ENCODE data around the gene GOLGA1.
"Not testable (repeated sequence)": the region's sequence is repeated elsewhere in the genome, so short reads cannot be mapped to it uniquely, and the experiment has no call there.

GOLGA1 gene

DNA sequence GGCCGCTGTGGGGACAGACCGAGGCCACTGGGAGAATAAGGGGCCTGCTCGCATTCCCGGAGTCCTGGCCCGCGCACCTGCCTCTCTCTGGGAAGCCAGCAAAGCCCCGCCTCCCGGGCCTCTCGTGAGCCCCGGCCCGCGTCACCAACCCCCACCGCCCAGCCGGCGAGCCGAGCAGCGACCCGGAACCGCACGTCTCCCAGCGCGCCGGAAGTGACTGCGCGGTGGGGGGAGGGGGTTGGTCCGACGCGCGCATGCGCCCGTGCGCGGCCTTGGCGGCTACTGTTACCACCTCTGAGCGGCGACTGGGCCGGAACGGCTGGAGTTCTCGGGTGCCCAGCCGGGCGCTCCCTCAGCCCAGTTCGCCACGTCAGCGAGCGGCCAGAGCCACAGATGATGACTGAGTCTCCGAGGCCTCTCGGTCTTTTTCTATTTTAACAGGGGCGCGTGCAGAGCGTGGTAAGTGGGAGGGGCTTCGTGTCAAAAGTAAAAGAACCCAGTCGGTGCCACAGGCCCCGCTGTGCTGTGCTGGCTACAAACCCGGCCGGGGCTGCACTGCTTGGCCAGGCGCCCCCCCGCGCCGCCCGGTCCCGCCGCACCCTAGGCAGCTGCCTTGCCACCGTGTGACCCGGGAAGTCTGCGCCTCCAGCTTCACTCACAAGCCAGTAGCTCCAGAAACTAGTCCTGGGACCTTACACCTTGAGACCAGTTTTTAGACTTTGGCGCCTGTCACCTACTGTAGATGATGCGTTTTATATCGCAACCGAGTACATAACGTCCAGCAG is at the start of gene GOLGA1:
GOLGA1 (minus strand) TSS at position 190 of the 785 bp plus-strand sequence. CDS start 2,372 bp downstream, outside the sequence.
- peak; percentile 91 for DNase-seq

- no peak for DNase-seq
Observed at GRCh38 chr9:124983698-124984097, 42.8 kb upstream of the GOLGA1 start.

GRCh38 chr9:124980431-124980830 is 39.5 kb upstream of the GOLGA1 start:
- DNase-seq = no peak

DNA sequence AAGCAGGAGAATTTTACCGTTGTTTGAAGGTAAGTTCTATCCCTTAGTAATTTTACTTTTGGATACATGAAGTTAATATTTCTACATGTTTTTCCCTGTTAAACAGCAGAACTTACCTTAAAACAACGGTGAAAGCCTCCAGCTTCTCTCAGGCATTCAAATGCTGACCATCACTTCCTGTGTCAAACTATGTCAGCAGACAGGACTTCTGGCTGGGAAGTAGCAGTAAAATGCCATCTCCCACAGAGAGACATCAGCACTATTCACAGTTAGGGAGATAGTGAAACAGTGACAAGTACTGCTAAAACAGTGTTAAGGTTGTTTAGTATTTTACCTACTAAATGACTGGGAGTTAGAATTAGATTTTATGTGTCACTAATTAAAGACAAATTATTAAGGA is 34.2 kb upstream of the GOLGA1 start:
- DNase-seq = no peak

DNA sequence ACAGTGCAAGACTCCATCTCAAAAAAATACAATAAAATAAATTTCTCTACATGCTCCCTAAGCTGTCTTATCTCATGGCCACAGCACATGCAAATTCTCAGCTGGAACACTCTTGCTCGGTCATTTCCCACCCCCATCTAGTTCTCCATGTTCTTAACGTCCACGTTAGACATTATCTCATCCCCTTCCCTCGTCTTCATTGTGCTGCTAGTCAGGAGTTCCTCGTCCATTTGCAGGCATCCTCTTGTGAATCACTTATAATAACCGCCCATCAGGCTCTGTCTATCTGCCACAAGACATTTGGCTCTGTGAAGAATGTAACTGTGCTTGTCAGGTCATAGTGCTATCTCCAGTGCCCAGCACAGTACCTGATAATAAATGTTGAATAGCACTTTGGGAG is 32.9 kb upstream of the GOLGA1 start:
- DNase-seq = no peak

GRCh38 chr9:124972241-124972770 is 31.4 kb upstream of the GOLGA1 start:
- no peak for DNase-seq

- no peak for DNase-seq
Observed at GRCh38 chr9:124969401-124969800, 28.5 kb upstream of the GOLGA1 start.

DNA sequence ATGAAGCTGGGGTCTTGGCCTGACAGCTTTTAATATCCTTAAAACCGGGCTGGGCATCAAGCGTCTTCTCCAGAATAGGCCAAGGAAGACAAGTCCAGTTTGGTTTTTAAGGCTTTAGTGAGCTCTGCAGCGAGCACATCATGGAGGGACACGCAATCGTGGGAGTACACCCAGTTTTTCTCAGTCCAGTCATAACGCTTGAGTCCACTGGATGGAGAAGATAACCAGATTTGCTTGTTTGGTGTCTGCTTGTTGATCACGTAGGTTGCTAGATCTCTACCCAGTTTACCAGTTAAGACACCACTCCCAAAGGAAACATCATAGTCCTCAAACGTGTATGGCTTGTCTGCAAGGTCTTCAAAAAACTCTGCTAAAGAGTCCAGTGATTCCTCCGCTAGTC is 27.4 kb upstream of the GOLGA1 start:
- no peak for DNase-seq

- DNase-seq = not testable (repeated sequence)
Observed at GRCh38 chr9:124965775-124966568, 25.1 kb upstream of the GOLGA1 start.

- DNase-seq = no peak
Observed at GRCh38 chr9:124964604-124965003, 23.7 kb upstream of the GOLGA1 start.

DNA sequence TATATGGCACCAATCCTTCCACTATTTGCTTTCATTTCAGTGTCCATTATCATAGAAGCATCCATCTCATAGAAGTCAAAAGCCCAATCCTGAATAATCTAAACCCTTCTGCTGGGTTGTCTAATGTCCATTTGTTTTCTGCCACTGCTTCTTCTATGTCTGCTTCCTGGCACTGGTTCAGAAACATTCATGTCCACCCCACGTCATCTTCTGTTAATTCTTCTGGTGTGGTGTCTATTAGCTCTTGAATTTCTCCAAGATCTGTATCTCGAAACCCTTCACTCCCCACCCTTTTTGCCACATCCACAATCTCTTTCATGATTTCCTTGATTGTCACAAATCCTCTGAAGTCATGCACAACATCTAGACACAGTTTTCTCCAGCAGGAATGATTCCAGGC is 23.2 kb upstream of the GOLGA1 start:
- no peak for DNase-seq

GRCh38 chr9:124960409-124960752 is 19.5 kb upstream of the GOLGA1 start:
- no peak for DNase-seq

GRCh38 chr9:124959671-124960408 is 19.0 kb upstream of the GOLGA1 start:
- DNase-seq = not testable (repeated sequence)

DNA sequence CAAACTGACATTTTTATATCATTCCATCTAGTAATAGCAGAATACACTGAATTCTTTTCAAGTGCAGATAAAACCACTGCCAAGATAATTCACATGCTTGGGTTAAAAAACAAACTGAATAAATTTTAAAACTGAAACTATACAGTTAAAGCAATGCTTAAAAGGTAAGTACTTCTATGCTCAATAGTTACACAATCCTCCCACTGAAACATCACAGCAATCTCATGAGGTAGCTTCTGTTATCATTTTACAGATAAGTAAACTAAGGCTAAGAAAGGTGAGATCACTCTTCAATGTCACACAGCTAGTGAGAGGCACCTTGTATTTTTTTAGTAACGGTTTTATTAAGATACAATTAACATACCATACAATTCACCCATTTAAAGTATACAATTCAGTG is 13.4 kb upstream of the GOLGA1 start:
- no peak for DNase-seq

GRCh38 chr9:124950050-124950718 is 9.3 kb upstream of the GOLGA1 start:
- DNase-seq = no peak

- DNase-seq = no peak
Observed at GRCh38 chr9:124949387-124949786, 8.5 kb upstream of the GOLGA1 start.

- no peak for DNase-seq
Observed at GRCh38 chr9:124947727-124948391, 7.0 kb upstream of the GOLGA1 start.

DNA sequence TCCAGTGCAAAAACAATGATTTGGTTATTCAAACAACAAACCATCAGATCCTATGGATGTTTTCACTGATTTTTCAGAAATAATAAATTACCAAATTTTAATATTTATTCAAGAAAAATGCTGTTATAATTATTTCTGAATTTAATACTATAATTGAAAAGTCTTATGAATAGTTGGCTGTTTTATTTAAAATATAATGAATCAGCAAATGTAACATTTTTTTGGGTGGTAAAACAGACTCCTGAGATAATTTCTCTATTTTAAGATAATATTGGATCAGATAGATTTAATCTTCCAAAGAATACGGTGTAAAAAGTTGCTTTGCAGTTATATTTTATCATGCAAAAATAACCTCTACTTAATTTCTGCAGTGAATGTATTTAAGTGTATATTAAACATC is 5.3 kb upstream of the GOLGA1 start:
- no peak for DNase-seq

DNA sequence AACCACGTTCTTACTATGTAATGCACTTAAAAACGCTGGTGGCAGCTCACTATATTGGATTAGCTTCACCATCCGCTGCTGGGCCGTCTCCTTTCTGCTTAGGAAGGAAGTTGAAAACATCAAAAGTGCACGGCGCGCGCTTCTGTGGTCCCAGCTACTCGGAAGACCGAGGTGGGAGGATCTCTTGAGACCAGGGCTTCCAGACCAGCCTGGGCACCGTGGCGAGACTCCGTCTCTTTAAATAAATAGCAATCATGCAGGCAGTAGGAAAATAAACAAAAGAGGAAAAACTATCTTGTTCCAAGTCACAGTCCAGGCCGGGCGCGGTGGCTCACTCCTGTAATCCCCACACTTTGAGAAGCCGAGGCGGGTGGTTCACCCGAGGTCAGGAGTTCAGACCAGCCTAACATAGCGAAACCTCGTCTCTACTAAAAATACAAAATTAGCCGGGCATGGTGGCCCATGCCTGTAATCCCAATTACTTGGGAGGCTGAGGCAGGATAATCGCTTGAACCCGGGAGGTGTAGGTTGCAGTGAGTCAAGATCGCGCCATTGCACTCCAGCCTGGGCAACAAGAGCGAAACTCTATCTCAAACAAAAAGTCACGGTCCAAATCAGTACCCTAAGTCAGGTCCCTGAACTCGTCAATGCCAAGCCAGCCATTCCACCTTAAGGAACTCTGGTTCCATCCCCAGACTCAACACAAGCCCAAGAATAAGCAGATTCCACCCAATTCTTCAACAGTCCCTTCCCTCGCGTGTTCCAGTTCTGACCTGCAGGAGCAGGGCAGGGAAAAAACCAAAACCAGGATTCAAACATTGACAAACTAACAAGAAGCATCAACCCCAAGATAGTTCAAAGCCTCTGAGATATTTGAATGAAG is 1.0 kb upstream of the GOLGA1 start:
- peak; percentile 58 for DNase-seq

DNA sequence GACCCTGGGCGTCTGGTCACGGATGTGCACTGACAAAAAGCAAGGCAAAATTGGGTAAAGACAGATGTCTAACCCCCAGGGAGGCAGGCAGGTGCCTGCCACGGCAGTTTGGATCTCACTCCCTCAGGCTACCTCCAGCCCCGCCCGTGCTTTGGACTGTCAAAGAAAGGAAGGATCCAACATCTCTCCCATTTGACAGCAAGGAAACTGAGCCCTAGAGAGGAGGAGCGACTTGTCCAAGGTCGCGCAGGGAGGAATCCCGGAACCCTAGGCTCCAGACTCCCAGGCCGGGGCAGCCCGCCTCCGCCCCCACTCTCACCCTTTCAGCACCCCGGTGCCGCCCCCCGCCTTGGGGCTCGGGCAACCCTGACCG is 376 bp downstream of the GOLGA1 start:
- peak; percentile 7 for DNase-seq

GRCh38 chr9:124939944-124940343 is 939 bp downstream of the GOLGA1 start:
- DNase-seq = no peak

All from stimulated activated CD4-positive, alpha-beta T cell treated with anti-CD3 and anti-CD28 coated beads, Interleukin-1b, Interleukin-23, amount 100 ng/mL, for 48 hours (primary cell).